Left lung (tissue), 14 donors: ENCODE results near the gene ZDHHC17. TPM values are rescaled to one million over a fixed set of nuclear protein-coding genes. Genes with fewer than 3 reads are reported as not detected.

ENCODE experiments used
- ATAC-seq: fragments of 200-7000 bp; cut with Tn5 transposase; one replicate; pipeline ENCODE4 v1.9.1; 2020; ENCODE audit warnings: moderate library complexity
- DNase-seq, 4 donors: peaks; one replicate each; pipeline ENCODE4 v3.0.0-alpha.2; 2013 to 2020
- H3K27ac ChIP-seq, 2 donors: fragments of 200-600 bp; sonication (generic) in 1 of 2; one replicate each; pipeline versions ENCODE4 v1.5.0 to v1.8.0; 2020 to 2021
- H3K27me3 ChIP-seq, 2 donors: fragments of 200-600 bp; sonication (generic) in 1 of 2; one replicate each; pipeline versions ENCODE4 v1.5.0 to v1.8.0; 2020 to 2021
- H3K36me3 ChIP-seq, 2 donors: fragments of 200-600 bp; sonication (generic) in 1 of 2; one replicate each; pipeline versions ENCODE4 v1.5.0 to v1.8.0; 2020 to 2021
- H3K4me1 ChIP-seq, 2 donors: fragments of 200-600 bp; one replicate each; pipeline ENCODE4 v1.8.0; 2021
- H3K4me3 ChIP-seq, 2 donors: fragments of 200-600 bp; sonication (generic) in 1 of 2; one replicate each; pipeline versions ENCODE4 v1.5.0 to v1.8.0; 2020 to 2021; ENCODE audit warnings: mild to moderate bottlenecking in 1 of 2
- H3K9me3 ChIP-seq, 2 donors: fragments of 200-600 bp; sonication (generic) in 1 of 2; one replicate each; pipeline versions ENCODE4 v1.5.0 to v1.8.0; 2020 to 2021
- intact Hi-C, 2 donors: fragments of 100-400 bp; cut with DNase I; formaldehyde crosslinking; loops; one replicate each; pipeline versions ENCODE4 v1.11.2 to v1.14.2; 2022
- long read RNA-seq, 12 donors: library from polyadenylated mRNA in 2 of 12; unstranded in 2 of 12; transcript quantifications; one replicate each; pipeline ENCODE4 v2.0.0 and lab custom pipeline, GENCODE V29; 2019 to 2026
- polyA plus RNA-seq, 6 donors: library from polyadenylated mRNA; unstranded; fragments of 120-200 nt; gene quantifications; one replicate each; pipeline ENCODE4 v1.2.1, GENCODE V29; 2013; ENCODE audit not compliant: insufficient read length in 6 of 6
- total RNA-seq, 2 donors: library from RNA; stranded (reverse); fragmentation: NEBNext Ultra II Directional; extraction: Animal tissue kit (Norgen Biotek cat#: 25700); gene quantifications; one replicate each; pipeline ENCODE4 v1.2.1, GENCODE V29; 2021
- TF ChIP-seq, protein P1 (sequence below), 2 donors: fragments of 200-600 bp; sonication (generic) in 1 of 2; IDR thresholded peaks; one replicate each; pipeline versions ENCODE4 v1.5.0 to v1.8.0; 2021; ENCODE audit warnings: antibody characterized with exemption in 2 of 2
- donor health status: DM: no; HTN: yes; CAD: no.
- donor health status: DM: no; HTN: no; CAD: no.

ZDHHC17 gene, protein sequence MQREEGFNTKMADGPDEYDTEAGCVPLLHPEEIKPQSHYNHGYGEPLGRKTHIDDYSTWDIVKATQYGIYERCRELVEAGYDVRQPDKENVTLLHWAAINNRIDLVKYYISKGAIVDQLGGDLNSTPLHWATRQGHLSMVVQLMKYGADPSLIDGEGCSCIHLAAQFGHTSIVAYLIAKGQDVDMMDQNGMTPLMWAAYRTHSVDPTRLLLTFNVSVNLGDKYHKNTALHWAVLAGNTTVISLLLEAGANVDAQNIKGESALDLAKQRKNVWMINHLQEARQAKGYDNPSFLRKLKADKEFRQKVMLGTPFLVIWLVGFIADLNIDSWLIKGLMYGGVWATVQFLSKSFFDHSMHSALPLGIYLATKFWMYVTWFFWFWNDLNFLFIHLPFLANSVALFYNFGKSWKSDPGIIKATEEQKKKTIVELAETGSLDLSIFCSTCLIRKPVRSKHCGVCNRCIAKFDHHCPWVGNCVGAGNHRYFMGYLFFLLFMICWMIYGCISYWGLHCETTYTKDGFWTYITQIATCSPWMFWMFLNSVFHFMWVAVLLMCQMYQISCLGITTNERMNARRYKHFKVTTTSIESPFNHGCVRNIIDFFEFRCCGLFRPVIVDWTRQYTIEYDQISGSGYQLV
- total RNA-seq = 10 to 100 TPM; 26.8 to 32.1 TPM
- polyA plus RNA-seq = 10 to 100 TPM; 69.9 to 99.6 (median 78.5) TPM
- long read RNA-seq, donor 1, partial matches to known transcripts = 6 of 8 reads
- long read RNA-seq, donor 1, other reads (novel, unspliced or antisense) = 0 of 8 reads
- long read RNA-seq, donor 2, full-length matches to known transcripts = 6 of 6 reads
- long read RNA-seq, donor 2, partial matches to known transcripts = 0 of 6 reads
- long read RNA-seq, donor 2, other reads (novel, unspliced or antisense) = 0 of 6 reads
- long read RNA-seq, donor 3, full-length matches to known transcripts = 2 of 9 reads
- long read RNA-seq, donor 3, partial matches to known transcripts = 7 of 9 reads
- long read RNA-seq, donor 3, other reads (novel, unspliced or antisense) = 0 of 9 reads
- long read RNA-seq, donor 4, partial matches to known transcripts = 0 of 2 reads
- long read RNA-seq, donor 4, other reads (novel, unspliced or antisense) = 2 of 2 reads
- long read RNA-seq, donor 5, full-length matches to known transcripts = 4 of 19 reads
- long read RNA-seq, donor 5, partial matches to known transcripts = 15 of 19 reads
- long read RNA-seq, donor 5, other reads (novel, unspliced or antisense) = 0 of 19 reads
- long read RNA-seq, donor 6, full-length matches to known transcripts = 3 of 14 reads
- long read RNA-seq, donor 6, partial matches to known transcripts = 11 of 14 reads
- long read RNA-seq, donor 6, other reads (novel, unspliced or antisense) = 0 of 14 reads
- long read RNA-seq, donor 7, full-length matches to known transcripts = 3 of 3 reads
- long read RNA-seq, donor 7, partial matches to known transcripts = 0 of 3 reads
- long read RNA-seq, donor 7, other reads (novel, unspliced or antisense) = 0 of 3 reads
- long read RNA-seq, donor 8, full-length matches to known transcripts = 3 of 3 reads
- long read RNA-seq, donor 8, partial matches to known transcripts = 0 of 3 reads
- long read RNA-seq, donor 8, other reads (novel, unspliced or antisense) = 0 of 3 reads
- long read RNA-seq, donor 9 = 0 reads
- long read RNA-seq, donor 10 = 0 reads
- long read RNA-seq, donor 11, full-length matches to known transcripts = 7 of 140 reads
- long read RNA-seq, donor 11, partial matches to known transcripts = 75 of 140 reads
- long read RNA-seq, donor 11, other reads (novel, unspliced or antisense) = 58 of 140 reads
- long read RNA-seq, donor 12, full-length matches to known transcripts = 2 of 2 reads
- long read RNA-seq, donor 12, partial matches to known transcripts = 0 of 2 reads
- long read RNA-seq, donor 12, other reads (novel, unspliced or antisense) = 0 of 2 reads

DNA sequence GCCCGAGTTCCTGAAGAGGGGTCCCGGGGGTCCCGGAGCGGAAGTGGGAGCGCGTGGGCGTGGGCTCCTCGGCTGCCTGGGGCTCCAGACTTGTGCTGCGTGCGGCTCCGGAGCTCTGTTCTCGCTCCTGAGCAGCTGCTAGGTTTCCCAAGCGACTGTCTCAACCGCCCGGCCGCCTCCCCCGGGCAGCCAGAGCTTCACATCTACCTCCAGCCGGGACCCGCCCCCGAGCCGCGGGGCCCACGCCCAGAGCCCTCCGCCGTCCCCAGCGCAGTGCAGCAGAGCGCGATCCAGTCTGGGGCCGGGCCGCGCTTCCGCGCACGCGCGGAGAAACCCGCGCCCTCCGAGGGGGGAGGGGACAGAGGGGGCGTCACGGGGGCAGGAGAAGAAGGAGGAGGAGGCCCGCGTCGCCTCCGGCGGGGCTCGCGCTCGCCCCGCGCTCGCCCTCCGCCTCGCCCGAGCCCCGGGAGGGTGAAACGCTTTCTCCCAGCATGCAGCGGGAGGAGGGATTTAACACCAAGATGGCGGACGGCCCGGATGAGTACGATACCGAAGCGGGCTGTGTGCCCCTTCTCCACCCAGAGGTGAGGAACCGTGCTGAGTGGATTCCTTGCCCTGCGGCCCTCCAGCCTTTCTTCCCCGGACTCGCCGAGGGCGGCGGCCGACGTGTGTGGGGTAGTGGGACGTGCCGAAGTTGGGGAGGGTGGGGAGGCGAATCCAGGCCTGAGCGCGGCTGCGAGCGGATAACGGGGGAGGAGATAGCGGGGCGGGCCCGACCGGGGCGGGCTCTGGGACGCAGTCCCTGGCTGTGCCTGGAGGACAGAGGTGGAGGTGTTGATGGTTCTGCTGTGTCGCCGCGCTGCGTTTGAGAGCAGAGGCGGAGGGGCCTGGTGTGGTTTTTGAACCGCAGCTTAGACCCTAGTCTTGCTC, at the start of gene ZDHHC17:
ZDHHC17 (plus strand) TSS at position 370 of the 930 bp plus-strand sequence; CDS start at position 492, 122 bp downstream.
- Histone ChIP-seq H3K27ac (peak within 1 kb of the TSS; percentile 97 to 99), H3K27me3 (no peaks in the 10 kb centered on the region), H3K9me3 (no peaks in the 10 kb centered on the region), H3K4me3 (peak within 1 kb of the TSS; percentile 78), H3K4me1 (peaks cover 10 to 51% of the 10 kb centered on the region in 2 donors), H3K36me3 (no peaks in the 10 kb centered on the region)
- intact Hi-C loops = no loop called here
- ATAC-seq (peak; percentile 95), DNase-seq (peak; percentile 92 to 99 (median 94))
- TF ChIP-seq, protein P1, sequence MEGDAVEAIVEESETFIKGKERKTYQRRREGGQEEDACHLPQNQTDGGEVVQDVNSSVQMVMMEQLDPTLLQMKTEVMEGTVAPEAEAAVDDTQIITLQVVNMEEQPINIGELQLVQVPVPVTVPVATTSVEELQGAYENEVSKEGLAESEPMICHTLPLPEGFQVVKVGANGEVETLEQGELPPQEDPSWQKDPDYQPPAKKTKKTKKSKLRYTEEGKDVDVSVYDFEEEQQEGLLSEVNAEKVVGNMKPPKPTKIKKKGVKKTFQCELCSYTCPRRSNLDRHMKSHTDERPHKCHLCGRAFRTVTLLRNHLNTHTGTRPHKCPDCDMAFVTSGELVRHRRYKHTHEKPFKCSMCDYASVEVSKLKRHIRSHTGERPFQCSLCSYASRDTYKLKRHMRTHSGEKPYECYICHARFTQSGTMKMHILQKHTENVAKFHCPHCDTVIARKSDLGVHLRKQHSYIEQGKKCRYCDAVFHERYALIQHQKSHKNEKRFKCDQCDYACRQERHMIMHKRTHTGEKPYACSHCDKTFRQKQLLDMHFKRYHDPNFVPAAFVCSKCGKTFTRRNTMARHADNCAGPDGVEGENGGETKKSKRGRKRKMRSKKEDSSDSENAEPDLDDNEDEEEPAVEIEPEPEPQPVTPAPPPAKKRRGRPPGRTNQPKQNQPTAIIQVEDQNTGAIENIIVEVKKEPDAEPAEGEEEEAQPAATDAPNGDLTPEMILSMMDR (IDR thresholded peaks at IDR 0.05) = no peak

DNA sequence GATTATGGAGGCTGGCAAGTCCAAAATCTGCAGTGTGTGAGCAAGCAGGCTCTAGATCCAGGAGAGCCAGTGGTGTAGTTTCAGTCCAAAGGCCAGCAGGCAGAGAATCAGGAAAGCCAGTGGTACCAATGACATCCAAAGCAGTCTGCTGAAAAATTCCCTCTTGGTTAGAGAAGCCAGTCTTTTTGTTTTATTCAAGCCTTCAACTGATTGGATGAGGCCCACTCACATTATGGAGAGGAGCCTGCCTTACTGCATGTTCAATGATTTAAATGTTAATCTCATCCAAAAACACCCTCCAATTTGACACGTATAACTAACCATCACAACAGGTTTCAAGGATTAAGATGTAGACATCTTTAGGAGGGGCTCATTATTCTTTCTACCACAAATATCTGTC, 49.5 kb upstream of the ZDHHC17 start:
- intact Hi-C loops = no loop called here
- Histone ChIP-seq H3K9me3 (no peaks in the 10 kb centered on the region), H3K4me3 (no peak overlapping the region), H3K27me3 (no peaks in the 10 kb centered on the region), H3K4me1 (no peaks in the 10 kb centered on the region), H3K36me3 (no peaks in the 10 kb centered on the region), H3K27ac (no peak overlapping the region)
- DNase-seq = no peak
- TF ChIP-seq, protein P1 (IDR thresholded peaks at IDR 0.05) = no peak
- ATAC-seq = no peak

DNA sequence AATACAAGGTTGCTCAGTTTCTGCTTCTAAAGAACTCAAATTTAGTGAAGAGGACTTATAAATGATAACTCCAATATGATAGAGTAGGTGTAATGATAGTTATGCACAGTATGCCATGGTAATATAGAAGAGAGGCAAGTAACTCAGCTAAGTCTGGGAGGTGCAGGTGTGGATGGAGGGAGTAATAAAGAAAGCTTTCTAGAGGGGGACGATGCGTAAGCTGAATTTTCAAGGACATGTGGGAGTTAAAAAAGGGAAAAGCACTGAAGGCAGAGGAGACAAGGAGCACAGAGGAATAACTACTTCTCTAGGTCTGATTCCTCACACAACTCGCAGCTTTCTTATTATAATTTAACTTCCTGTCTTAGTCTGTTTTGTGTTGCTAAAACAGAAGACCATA, 49.1 kb upstream of the ZDHHC17 start:
- TF ChIP-seq, protein P1 (IDR thresholded peaks at IDR 0.05) = no peak
- ATAC-seq = no peak

More for the DNA sequence above, 49.1 kb upstream of the ZDHHC17 start:
- Histone ChIP-seq H3K36me3 (no peaks in the 10 kb centered on the region), H3K9me3 (no peaks in the 10 kb centered on the region), H3K4me3 (no peak overlapping the region), H3K4me1 (no peaks in the 10 kb centered on the region), H3K27me3 (no peaks in the 10 kb centered on the region), H3K27ac (no peak overlapping the region)
- intact Hi-C loops = no loop called here
- no peak for DNase-seq
